Body of pancreas (tissue), 4 donors: ENCODE measurements around the gene ZNF76.

ENCODE experiments used
- POLR2A ChIP-seq, 3 donors: fragments of 450-650 bp; IDR thresholded peaks; one replicate each; pipeline ENCODE4 v1.6.1; 2016; ENCODE audit warnings: antibody characterized with exemption in 3 of 3, mild to moderate bottlenecking in 2 of 3
- TF ChIP-seq, protein P1 (sequence below), 7 experiments: fragments of 450-650 bp in 4 of 7; fragments of 200-600 bp in 3 of 7; sonication (generic) in 3 of 7; IDR thresholded peaks; one replicate each; pipeline ENCODE4 v1.5.1; 2016 to 2019; ENCODE audit warnings: antibody characterized with exemption in 7 of 7

- TF ChIP-seq, protein P1, sequence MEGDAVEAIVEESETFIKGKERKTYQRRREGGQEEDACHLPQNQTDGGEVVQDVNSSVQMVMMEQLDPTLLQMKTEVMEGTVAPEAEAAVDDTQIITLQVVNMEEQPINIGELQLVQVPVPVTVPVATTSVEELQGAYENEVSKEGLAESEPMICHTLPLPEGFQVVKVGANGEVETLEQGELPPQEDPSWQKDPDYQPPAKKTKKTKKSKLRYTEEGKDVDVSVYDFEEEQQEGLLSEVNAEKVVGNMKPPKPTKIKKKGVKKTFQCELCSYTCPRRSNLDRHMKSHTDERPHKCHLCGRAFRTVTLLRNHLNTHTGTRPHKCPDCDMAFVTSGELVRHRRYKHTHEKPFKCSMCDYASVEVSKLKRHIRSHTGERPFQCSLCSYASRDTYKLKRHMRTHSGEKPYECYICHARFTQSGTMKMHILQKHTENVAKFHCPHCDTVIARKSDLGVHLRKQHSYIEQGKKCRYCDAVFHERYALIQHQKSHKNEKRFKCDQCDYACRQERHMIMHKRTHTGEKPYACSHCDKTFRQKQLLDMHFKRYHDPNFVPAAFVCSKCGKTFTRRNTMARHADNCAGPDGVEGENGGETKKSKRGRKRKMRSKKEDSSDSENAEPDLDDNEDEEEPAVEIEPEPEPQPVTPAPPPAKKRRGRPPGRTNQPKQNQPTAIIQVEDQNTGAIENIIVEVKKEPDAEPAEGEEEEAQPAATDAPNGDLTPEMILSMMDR (IDR thresholded peaks at IDR 0.05), result no peak
- TF ChIP-seq POLR2A (IDR thresholded peaks at IDR 0.05), result no peak
Measured at GRCh38 chr6:35296931-35297600, 37.5 kb downstream of the ZNF76 start.
